ENCODE data around the gene KXD1. TPM values are rescaled to one million over a fixed set of nuclear protein-coding genes. Genes with fewer than 3 reads are reported as not detected.
A peak's percentile ranks its signal among the peaks of the same experiment; 100 is the strongest.
"Not testable (repeated sequence)": the region's sequence is repeated elsewhere in the genome, so short reads cannot be mapped to it uniquely, and the experiment has no call there.

KXD1 gene
- total RNA-seq, 1 experiment from 2014 or later: 120 TPM

DNA sequence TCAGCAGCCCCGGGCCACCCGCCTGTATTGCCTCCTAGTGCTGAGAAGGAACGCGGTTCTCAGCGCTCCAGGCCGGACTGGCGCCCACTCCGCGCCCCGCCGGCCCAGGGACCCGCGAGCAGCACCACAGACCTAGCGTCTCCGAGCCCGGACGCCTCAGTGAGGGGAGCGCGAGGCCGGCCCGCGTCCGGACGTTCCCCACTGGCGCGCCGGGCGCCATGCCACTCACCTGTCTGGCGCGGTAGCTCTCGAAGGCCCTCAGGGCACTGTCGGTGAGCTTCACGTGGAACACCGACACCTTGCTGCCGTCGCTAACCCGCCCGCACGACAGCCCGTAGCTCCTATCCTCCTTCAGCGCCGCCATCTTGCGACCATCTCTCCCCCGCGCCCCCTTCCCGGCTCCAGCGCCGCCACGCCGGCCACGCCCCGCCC, 36.0 kb upstream of the KXD1 start, which contains the start of gene ELL:
Gene ELL (minus strand): TSS at position 379 of the 432 bp plus-strand sequence. CDS start 15 bp downstream, at position 364.
- ChIA-PET CTCF (interaction anchor here (0.6 to 4.9 kb wide), 12 partner anchors 22 to 424 kb away, joined by 3 to 24 read pairs (median 4); partner anchors contain the start of genes FKBP8, REX1BD and UBA52), POLR2A (interaction anchor here (0.5 to 6.0 kb wide), 14 partner anchors 15 to 589 kb away, joined by 3 to 71 read pairs (median 9); partner anchors contain the start of genes CCDC124, COPE, DDX49 and FKBP8)
- intact Hi-C loops (cut with micrococcal nuclease): loop anchor here (1.0 to 5.0 kb wide), 6 partner anchors 34 to 69 kb away; partner anchors contain the start of genes KXD1, REX1BD and UBA52
- H3K27me3 Mint-ChIP-seq (ENCODE audit: insufficient read depth, unreplicated experiment): no peaks in the 10 kb centered on the region
- DNase-seq (ENCODE audit: unreplicated experiment): no peak
- peak within 1 kb of the TSS; percentile 89 for H3K4me3 Mint-ChIP-seq (ENCODE audit: unreplicated experiment)
- H3K9me3 Mint-ChIP-seq (ENCODE audit: unreplicated experiment): no peaks in the 10 kb centered on the region
- BruUV-seq (replicated peaks): TSS peak; percentile 37
- H3K4me1 Mint-ChIP-seq (ENCODE audit: insufficient read depth, unreplicated experiment): peaks cover 14% of the 10 kb centered on the region
- H3K27ac Mint-ChIP-seq (ENCODE audit: low read depth, unreplicated experiment): peak within 1 kb of the TSS; percentile 83
- H3K36me3 Mint-ChIP-seq (ENCODE audit: insufficient read depth, unreplicated experiment): no peaks in the 10 kb centered on the region
- TF ChIP-seq, protein P1, sequence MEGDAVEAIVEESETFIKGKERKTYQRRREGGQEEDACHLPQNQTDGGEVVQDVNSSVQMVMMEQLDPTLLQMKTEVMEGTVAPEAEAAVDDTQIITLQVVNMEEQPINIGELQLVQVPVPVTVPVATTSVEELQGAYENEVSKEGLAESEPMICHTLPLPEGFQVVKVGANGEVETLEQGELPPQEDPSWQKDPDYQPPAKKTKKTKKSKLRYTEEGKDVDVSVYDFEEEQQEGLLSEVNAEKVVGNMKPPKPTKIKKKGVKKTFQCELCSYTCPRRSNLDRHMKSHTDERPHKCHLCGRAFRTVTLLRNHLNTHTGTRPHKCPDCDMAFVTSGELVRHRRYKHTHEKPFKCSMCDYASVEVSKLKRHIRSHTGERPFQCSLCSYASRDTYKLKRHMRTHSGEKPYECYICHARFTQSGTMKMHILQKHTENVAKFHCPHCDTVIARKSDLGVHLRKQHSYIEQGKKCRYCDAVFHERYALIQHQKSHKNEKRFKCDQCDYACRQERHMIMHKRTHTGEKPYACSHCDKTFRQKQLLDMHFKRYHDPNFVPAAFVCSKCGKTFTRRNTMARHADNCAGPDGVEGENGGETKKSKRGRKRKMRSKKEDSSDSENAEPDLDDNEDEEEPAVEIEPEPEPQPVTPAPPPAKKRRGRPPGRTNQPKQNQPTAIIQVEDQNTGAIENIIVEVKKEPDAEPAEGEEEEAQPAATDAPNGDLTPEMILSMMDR (IDR thresholded peaks at IDR 0.05; ENCODE audit: unreplicated experiment): no peak

DNA sequence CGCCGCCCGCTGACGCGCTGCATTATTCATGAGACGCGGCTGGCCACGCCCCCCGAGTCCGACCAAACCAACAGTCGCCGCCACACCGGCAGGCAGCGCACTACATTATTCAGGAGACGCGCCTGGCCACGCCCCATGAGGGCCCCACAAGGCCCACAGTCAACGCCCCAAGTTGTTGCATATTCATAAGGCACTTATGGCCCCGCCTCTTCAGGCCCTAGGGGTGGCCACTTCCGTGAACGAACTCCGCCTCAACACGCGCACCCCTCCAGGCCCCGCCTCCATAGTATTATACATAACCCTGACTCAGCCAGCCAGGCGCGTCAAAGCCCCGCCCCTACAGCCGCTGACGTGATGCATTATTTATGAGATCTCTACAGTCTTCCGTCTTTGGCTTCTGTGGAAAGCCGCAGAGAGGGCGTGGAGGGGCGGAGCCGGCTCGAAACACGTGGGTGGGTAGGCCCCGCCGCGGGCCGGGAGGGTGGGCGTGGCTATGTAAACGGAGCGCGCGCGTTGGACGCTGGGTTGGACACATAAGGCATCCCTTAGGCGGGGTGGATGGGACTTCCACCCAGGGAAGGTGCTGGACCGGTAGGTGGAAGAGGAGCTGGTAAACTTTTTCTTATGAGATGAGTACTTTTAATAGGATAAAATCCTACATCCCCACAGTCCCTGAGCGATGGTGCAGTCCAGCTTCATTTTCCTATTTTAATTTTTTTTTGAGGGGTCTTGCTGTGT, 35.4 kb upstream of the KXD1 start:
- TF ChIP-seq, protein P1 (IDR thresholded peaks at IDR 0.05; ENCODE audit: unreplicated experiment): no peak
- Mint-ChIP-seq H3K4me3 (ENCODE audit: unreplicated experiment) (peak overlapping the region; percentile 89), H3K36me3 (ENCODE audit: insufficient read depth, unreplicated experiment) (no peaks in the 10 kb centered on the region), H3K4me1 (ENCODE audit: insufficient read depth, unreplicated experiment) (peaks cover 15% of the 10 kb centered on the region), H3K9me3 (ENCODE audit: unreplicated experiment) (no peaks in the 10 kb centered on the region), H3K27me3 (ENCODE audit: insufficient read depth, unreplicated experiment) (no peaks in the 10 kb centered on the region), H3K27ac (ENCODE audit: low read depth, unreplicated experiment) (peak overlapping the region; percentile 83)
- intact Hi-C loops (cut with micrococcal nuclease): loop anchor here (1.0 to 5.0 kb wide), 5 partner anchors 35 to 70 kb away; partner anchors contain the start of genes KXD1, REX1BD and UBA52
- ChIA-PET CTCF (interaction anchor here (0.6 to 4.9 kb wide), 7 partner anchors 50 to 172 kb away, joined by 3 to 24 read pairs (median 3); partner anchors contain the start of genes REX1BD and UBA52), POLR2A (interaction anchor here (0.6 to 6.0 kb wide), 14 partner anchors 10 to 590 kb away, joined by 3 to 71 read pairs (median 6); partner anchors contain the start of genes CCDC124, COPE, DDX49 and FKBP8)
- peak; percentile 100 for DNase-seq (ENCODE audit: unreplicated experiment)
- BruUV-seq (replicated peaks): no TSS peak

DNA sequence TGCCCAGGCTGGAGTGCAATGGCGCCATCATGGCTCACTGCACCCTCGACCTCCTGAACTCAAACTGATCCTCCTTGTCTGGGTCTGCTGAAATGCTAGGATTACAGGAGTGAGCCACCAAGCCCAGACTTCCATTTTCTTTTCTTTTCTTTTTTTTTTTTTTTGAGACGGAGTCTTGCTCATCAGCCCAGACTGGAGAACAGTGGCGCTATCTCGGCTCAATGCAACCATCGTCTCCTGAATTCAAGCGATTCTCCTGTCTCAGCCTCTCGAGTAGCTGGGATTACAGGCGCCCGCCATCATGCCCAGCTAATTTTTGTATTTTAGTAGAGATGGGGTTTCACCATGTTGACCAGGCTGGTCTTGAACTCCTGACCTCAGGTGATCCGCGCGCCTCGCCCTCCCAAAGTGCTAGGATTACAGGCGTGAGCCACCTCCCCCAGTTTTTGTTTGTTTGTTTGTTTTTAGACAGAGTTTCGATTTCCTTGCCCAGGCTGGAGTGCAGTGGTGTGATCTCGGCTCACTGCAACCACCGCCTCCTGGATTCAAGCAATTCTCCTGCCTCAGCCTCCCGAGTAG, 34.7 kb upstream of the KXD1 start:
- Mint-ChIP-seq H3K27ac (ENCODE audit: low read depth, unreplicated experiment) (peak overlapping the region; percentile 83), H3K4me1 (ENCODE audit: insufficient read depth, unreplicated experiment) (peaks cover 15% of the 10 kb centered on the region), H3K4me3 (ENCODE audit: unreplicated experiment) (peak overlapping the region; percentile 89)
- ChIA-PET POLR2A (interaction anchor here (0.6 to 6.0 kb wide), 11 partner anchors 9 to 243 kb away, joined by 3 to 71 read pairs (median 13); partner anchors contain the start of genes FKBP8, JUND, KXD1 and REX1BD), CTCF (interaction anchor here (1.3 to 4.9 kb wide), 4 partner anchors 49 to 64 kb away, joined by 3 to 24 read pairs (median 7); partner anchors contain the start of genes REX1BD and UBA52)
- intact Hi-C loops (cut with micrococcal nuclease): loop anchor here (1.0 to 5.0 kb wide), 5 partner anchors 34 to 71 kb away; partner anchors contain the start of genes KXD1, REX1BD and UBA52
- H3K9me3 Mint-ChIP-seq (ENCODE audit: unreplicated experiment); H3K36me3 Mint-ChIP-seq (ENCODE audit: insufficient read depth, unreplicated experiment); H3K27me3 Mint-ChIP-seq (ENCODE audit: insufficient read depth, unreplicated experiment); DNase-seq (ENCODE audit: unreplicated experiment): not testable (repeated sequence)
- TSS peak; percentile 34 for BruUV-seq (replicated peaks)

DNA sequence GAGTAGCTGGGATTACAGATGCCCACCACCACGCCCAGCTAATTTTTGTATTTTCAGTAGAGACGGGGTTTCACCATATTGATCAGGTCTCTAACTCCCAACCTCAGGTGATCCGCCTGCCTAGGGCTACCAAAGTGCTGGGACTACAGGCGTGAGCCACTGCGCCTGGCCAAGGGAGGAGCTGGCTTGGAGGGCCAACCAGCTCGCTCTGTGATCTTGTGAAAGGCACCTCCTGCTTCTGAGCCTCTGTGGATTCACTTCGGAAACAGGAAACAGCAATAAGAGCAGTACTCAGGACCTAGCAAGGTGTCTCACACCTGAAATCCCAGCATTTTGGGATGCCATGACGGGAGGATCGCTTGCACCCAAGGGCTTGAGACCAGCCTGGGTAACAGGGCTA, 33.8 kb upstream of the KXD1 start:
- POLR2A ChIA-PET: interaction anchor here (0.6 to 4.6 kb wide), 4 partner anchors 8 to 242 kb away, joined by 3 to 63 read pairs (median 5); partner anchors contain the start of genes JUND and UBA52
- Mint-ChIP-seq H3K4me3 (ENCODE audit: unreplicated experiment) (no peak overlapping the region), H3K27me3 (ENCODE audit: insufficient read depth, unreplicated experiment) (no peaks in the 10 kb centered on the region), H3K27ac (ENCODE audit: low read depth, unreplicated experiment) (no peak overlapping the region), H3K4me1 (ENCODE audit: insufficient read depth, unreplicated experiment) (peaks cover 15% of the 10 kb centered on the region), H3K36me3 (ENCODE audit: insufficient read depth, unreplicated experiment) (no peaks in the 10 kb centered on the region), H3K9me3 (ENCODE audit: unreplicated experiment) (no peaks in the 10 kb centered on the region)
- no peak for DNase-seq (ENCODE audit: unreplicated experiment)
- CTCF ChIA-PET: interaction anchor here (0.6 to 0.8 kb wide), 2 partner anchors 39 to 284 kb away, joined by 3 read pairs; no protein-coding TSS in a partner anchor
- TF ChIP-seq, protein P1 (IDR thresholded peaks at IDR 0.05; ENCODE audit: unreplicated experiment): no peak
- intact Hi-C loops (cut with micrococcal nuclease): loop anchor here (5.0 kb wide), 2 partner anchors 37 to 72 kb away; no protein-coding TSS in a partner anchor
- no TSS peak for BruUV-seq (replicated peaks)

Measured in MCF 10A (cell line).